Measurements from ENCODE around the gene AP2B1.

AP2B1 gene

DNA sequence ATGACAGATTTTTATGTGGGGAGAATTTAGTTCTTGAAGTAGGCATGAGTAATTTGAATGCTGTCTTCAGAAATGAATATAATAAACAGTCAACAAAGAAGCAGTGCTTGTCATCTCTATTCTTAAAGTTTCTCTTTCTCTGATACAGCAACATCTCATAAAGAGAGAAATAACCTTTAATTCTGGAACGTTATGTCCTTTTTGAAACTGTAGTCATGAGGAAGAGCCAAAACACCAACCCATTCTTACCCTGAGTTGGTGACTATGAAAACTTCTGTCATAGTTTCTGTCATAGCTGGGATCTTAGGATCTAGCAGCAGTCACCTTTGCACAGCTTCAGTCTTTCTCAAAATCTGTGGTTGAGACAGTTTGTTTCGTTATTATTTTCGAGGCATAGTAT is 129.1 kb downstream of the AP2B1 start:
- Histone ChIP-seq H3K4me1 (ENCODE audit: low read length) (no peaks in the 10 kb centered on the region), H3K9me3 (ENCODE audit: insufficient read depth, low read length) (no peaks in the 10 kb centered on the region), H4K20me1 (ENCODE audit: insufficient read depth, low read length) (peaks cover 4% of the 10 kb centered on the region; the same call in 1 of the 2 replicates), H3K9ac (ENCODE audit: low read length) (no peak overlapping the region), H3K4me3 (ENCODE audit: low read length) (no peak overlapping the region), H3K27ac (ENCODE audit: low read length) (no peak overlapping the region), H3K4me2 (ENCODE audit: low read length) (no peak overlapping the region), H3K79me2 (ENCODE audit: low read length) (no peaks in the 10 kb centered on the region), H3K36me3 (replicated peaks; ENCODE audit: low read depth, low read length) (peaks cover 7% of the 10 kb centered on the region), H2AFZ (ENCODE audit: low read depth, low read length) (no peak overlapping the region), H3K27me3 (ENCODE audit: low read depth, low read length) (no peaks in the 10 kb centered on the region)
- TF ChIP-seq, protein P1, sequence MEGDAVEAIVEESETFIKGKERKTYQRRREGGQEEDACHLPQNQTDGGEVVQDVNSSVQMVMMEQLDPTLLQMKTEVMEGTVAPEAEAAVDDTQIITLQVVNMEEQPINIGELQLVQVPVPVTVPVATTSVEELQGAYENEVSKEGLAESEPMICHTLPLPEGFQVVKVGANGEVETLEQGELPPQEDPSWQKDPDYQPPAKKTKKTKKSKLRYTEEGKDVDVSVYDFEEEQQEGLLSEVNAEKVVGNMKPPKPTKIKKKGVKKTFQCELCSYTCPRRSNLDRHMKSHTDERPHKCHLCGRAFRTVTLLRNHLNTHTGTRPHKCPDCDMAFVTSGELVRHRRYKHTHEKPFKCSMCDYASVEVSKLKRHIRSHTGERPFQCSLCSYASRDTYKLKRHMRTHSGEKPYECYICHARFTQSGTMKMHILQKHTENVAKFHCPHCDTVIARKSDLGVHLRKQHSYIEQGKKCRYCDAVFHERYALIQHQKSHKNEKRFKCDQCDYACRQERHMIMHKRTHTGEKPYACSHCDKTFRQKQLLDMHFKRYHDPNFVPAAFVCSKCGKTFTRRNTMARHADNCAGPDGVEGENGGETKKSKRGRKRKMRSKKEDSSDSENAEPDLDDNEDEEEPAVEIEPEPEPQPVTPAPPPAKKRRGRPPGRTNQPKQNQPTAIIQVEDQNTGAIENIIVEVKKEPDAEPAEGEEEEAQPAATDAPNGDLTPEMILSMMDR (IDR thresholded peaks at IDR 0.05; ENCODE audit: low read depth, low read length): no peak
- TF ChIP-seq EZH2phosphoT487 (IDR thresholded peaks at IDR 0.05; ENCODE audit: low read depth): no peak

DNA sequence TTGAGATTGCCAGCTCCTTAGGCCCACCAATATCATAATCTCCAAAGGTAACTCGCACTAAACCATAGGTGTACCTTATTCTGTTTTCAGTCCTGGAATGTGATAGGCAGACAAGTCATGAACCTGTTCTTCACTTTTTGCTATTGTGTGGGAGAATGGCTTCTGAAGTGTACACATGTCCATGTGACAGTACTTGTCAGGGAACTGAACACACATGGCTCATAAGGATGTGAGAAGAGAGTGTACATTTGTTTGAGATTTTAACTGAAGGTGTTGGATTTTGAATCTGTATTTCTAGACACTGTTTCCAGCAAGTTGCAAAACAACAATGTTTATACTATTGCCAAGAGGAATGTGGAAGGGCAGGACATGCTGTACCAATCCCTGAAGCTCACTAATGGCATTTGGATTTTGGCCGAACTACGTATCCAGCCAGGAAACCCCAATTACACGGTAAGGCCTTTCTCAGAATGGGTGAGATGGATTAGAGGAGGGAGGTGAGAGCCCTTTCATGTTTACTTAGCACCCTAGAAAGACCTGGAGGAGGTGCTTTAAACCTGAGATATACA is 129.9 kb downstream of the AP2B1 start:
- Histone ChIP-seq H3K9me3 (ENCODE audit: insufficient read depth, low read length) (no peaks in the 10 kb centered on the region), H3K4me3 (ENCODE audit: low read length) (no peak overlapping the region), H3K27ac (ENCODE audit: low read length) (no peak overlapping the region), H3K9ac (ENCODE audit: low read length) (no peak overlapping the region), H3K27me3 (ENCODE audit: low read depth, low read length) (no peaks in the 10 kb centered on the region), H3K79me2 (ENCODE audit: low read length) (no peaks in the 10 kb centered on the region), H3K36me3 (replicated peaks; ENCODE audit: low read depth, low read length) (peaks cover 9% of the 10 kb centered on the region), H3K4me1 (ENCODE audit: low read length) (no peaks in the 10 kb centered on the region), H4K20me1 (ENCODE audit: insufficient read depth, low read length) (peaks cover 4% of the 10 kb centered on the region; the same call in 1 of the 2 replicates), H2AFZ (ENCODE audit: low read depth, low read length) (no peak overlapping the region), H3K4me2 (ENCODE audit: low read length) (no peak overlapping the region)
- TF ChIP-seq EZH2phosphoT487 (IDR thresholded peaks at IDR 0.05; ENCODE audit: low read depth): no peak
- TF ChIP-seq, protein P1 (IDR thresholded peaks at IDR 0.05; ENCODE audit: low read depth, low read length): no peak

DNA sequence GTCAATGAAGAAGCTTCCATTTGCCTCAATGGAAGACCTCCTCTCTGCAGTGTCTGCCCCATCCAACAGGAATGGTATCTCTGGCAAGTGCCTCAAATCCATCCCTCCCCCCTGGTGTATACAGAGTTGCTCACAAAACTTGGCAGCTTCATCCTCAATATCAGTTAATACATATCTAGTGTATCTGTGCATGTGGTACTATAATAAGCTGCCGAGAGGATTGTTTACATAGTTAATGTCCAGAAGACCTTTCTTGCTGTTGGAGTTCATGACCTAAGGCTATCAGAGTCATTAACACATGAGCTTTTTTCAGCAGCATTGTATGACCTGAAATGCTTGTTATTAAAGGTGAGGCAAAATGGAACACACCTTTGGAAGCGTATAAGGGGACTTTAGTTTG is 130.4 kb downstream of the AP2B1 start:
- peaks cover 9% of the 10 kb centered on the region for H3K36me3 ChIP-seq (replicated peaks; ENCODE audit: low read depth, low read length)
- no peaks in the 10 kb centered on the region for H3K27me3 ChIP-seq (ENCODE audit: low read depth, low read length)
- H3K4me3 ChIP-seq (ENCODE audit: low read length): no peak overlapping the region
- H3K27ac ChIP-seq (ENCODE audit: low read length): no peak overlapping the region
- H2AFZ ChIP-seq (ENCODE audit: low read depth, low read length): no peak overlapping the region
- no peak overlapping the region for H3K4me2 ChIP-seq (ENCODE audit: low read length)
- no peaks in the 10 kb centered on the region for H3K9me3 ChIP-seq (ENCODE audit: insufficient read depth, low read length)
- TF ChIP-seq EZH2phosphoT487 (IDR thresholded peaks at IDR 0.05; ENCODE audit: low read depth): no peak
- TF ChIP-seq, protein P1 (IDR thresholded peaks at IDR 0.05; ENCODE audit: low read depth, low read length): no peak
- no peak overlapping the region for H3K9ac ChIP-seq (ENCODE audit: low read length)
- H3K79me2 ChIP-seq (ENCODE audit: low read length): no peaks in the 10 kb centered on the region
- no peaks in the 10 kb centered on the region for H3K4me1 ChIP-seq (ENCODE audit: low read length)
- peaks cover 4% of the 10 kb centered on the region; the same call in 1 of the 2 replicates for H4K20me1 ChIP-seq (ENCODE audit: insufficient read depth, low read length)

DNA sequence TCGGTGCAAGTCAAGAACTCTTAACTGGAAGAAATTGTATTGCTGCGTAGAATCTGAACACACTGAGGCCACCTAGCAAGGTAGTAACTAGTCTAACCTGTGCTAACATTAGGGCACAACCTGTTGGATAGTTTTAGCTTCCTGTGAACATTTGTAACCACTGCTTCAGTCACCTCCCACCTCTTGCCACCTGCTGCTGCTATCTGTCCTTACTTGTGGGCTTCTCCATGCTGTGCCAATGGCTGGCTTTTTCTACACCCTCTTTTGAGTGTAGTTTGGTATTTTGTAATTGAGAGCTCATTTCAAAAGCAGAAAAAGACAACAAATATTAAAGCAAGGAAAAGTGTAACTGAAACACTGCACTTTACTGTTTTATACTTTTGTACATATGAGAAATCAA is 136.6 kb downstream of the AP2B1 start:
- H3K4me2 ChIP-seq (ENCODE audit: low read length): no peak overlapping the region
- no peak overlapping the region for H3K27ac ChIP-seq (ENCODE audit: low read length)
- no peaks in the 10 kb centered on the region for H3K27me3 ChIP-seq (ENCODE audit: low read depth, low read length)
- H3K79me2 ChIP-seq (ENCODE audit: low read length): no peaks in the 10 kb centered on the region
- peaks cover 24% of the 10 kb centered on the region for H3K36me3 ChIP-seq (replicated peaks; ENCODE audit: low read depth, low read length)
- TF ChIP-seq EZH2phosphoT487 (IDR thresholded peaks at IDR 0.05; ENCODE audit: low read depth): no peak
- TF ChIP-seq, protein P1 (IDR thresholded peaks at IDR 0.05; ENCODE audit: low read depth, low read length): no peak
- H3K9me3 ChIP-seq (ENCODE audit: insufficient read depth, low read length): no peaks in the 10 kb centered on the region
- no peak overlapping the region for H2AFZ ChIP-seq (ENCODE audit: low read depth, low read length)
- no peaks in the 10 kb centered on the region for H4K20me1 ChIP-seq (ENCODE audit: insufficient read depth, low read length)
- H3K4me3 ChIP-seq (ENCODE audit: low read length): no peak overlapping the region
- H3K9ac ChIP-seq (ENCODE audit: low read length): no peak overlapping the region
- H3K4me1 ChIP-seq (ENCODE audit: low read length): no peaks in the 10 kb centered on the region

Data from OCI-LY3 (cell line).